Erythroblast (primary cell): Measurements from ENCODE around the gene AP3S1.

Experiments
- GATA1 ChIP-seq: IDR thresholded peaks from 2 replicates; pipeline ENCODE4 v1.6.1; 2011; ENCODE audit warnings: low read depth, mild to moderate bottlenecking, control low read depth, low read length, moderate library complexity
- POLR2A ChIP-seq: IDR thresholded peaks from 2 replicates; pipeline ENCODE4 v1.6.1; 2011; ENCODE audit warnings: mild to moderate bottlenecking, low read length

DNA sequence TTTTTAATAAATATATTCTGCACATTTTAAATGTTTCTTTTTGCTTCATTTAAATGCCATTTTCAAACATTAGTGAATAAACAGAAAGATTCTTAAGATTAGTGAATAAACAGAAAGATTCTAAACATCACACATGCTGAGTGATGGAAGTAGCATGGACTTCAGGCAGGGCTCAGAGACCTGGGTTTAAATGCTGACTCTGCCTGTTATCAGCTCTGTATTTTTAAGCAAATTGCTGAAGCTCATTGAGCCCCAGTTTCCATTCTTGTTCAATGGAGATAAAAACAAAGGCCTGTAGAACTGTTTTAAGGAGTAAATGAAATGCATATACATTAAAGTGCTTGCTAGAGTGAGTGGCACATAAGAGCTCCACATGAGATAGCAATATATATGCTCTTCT, 112.4 kb downstream of the AP3S1 start:
- TF ChIP-seq POLR2A (no peak), GATA1 (no peak)
